ENCODE measurements around the gene ASTN1.

Gene ASTN1

GRCh38 chr1:177010211-177010825 lies 154.2 kb downstream of the ASTN1 start:
- ChIA-PET CTCF (no interaction called here), POLR2A (no interaction called here)
- TF ChIP-seq ELF4 (IDR thresholded peaks at IDR 0.05) (no peak), BHLHE40 (IDR thresholded peaks at IDR 0.05; ENCODE audit: borderline replicate concordance) (no peak), SP1 (IDR thresholded peaks at IDR 0.05) (no peak), TARDBP (IDR thresholded peaks at IDR 0.05) (no peak), SUZ12 (IDR thresholded peaks at IDR 0.05) (no peak), HDGF (IDR thresholded peaks at IDR 0.05; ENCODE audit: borderline replicate concordance) (no peak), NFRKB (IDR thresholded peaks at IDR 0.05) (no peak)
- no peak for DNase-seq (ENCODE audit: extremely low spot score)

GRCh38 chr1:177008653-177009052 lies 155.9 kb downstream of the ASTN1 start:
- ChIA-PET CTCF (no interaction called here), POLR2A (no interaction called here)
- no peak for DNase-seq (ENCODE audit: extremely low spot score)
- TF ChIP-seq FOXK2 (IDR thresholded peaks at IDR 0.05) (no peak), TARDBP (IDR thresholded peaks at IDR 0.05) (no peak)

DNA sequence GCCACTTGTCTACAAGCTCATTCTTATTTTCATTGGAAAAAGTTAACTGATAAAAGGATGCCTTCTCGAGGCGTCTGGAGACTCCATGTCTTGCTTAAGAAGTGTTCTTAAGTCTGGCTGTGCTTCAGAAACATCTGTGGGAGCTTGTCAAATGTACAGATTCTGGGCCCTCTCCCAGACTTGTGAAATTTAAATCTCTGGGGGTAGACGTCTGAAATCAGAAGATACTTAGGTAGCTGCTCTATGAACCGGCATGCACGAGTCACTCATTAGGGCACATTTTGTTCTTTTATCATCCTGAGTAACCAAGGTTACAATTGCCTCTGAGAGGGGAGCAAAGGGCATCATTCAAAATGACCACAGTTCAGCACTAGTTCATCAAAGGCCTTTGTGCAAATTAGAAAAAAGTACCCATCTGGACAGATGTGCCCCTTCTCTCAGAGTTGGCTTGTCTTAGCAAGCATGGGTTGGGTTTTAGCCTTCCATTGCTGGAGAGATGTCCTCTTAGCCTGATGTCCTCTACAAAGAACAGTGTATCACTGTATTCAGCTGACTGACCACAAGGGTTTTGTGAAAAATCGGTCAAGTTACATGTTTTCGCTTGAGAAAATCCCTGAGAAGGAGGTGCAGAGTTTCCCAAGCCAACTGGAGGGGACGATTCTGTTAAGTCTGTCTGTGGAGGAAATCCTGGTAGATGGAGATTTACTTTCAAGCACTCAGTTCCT lies 156.9 kb downstream of the ASTN1 start:
- no peak for DNase-seq (ENCODE audit: extremely low spot score)
- ChIA-PET CTCF (no interaction called here), POLR2A (no interaction called here)
- TF ChIP-seq ZNF384 (IDR thresholded peaks at IDR 0.05) (no peak), NFRKB (IDR thresholded peaks at IDR 0.05) (no peak), ELF4 (IDR thresholded peaks at IDR 0.05) (no peak), SUZ12 (IDR thresholded peaks at IDR 0.05) (no peak)

- ChIA-PET CTCF (no interaction called here), POLR2A (no interaction called here)
- TF ChIP-seq ZNF384 (IDR thresholded peaks at IDR 0.05), result no peak
- TF ChIP-seq HDGF (IDR thresholded peaks at IDR 0.05; ENCODE audit: borderline replicate concordance), result no peak
- no peak for TF ChIP-seq NFRKB (IDR thresholded peaks at IDR 0.05)
- TF ChIP-seq TARDBP (IDR thresholded peaks at IDR 0.05), result no peak
- no peak for TF ChIP-seq FOXA1 (IDR thresholded peaks at IDR 0.05)
- no peak for TF ChIP-seq CTBP1 (IDR thresholded peaks at IDR 0.05; ENCODE audit: borderline replicate concordance)
- TF ChIP-seq, protein P1, sequence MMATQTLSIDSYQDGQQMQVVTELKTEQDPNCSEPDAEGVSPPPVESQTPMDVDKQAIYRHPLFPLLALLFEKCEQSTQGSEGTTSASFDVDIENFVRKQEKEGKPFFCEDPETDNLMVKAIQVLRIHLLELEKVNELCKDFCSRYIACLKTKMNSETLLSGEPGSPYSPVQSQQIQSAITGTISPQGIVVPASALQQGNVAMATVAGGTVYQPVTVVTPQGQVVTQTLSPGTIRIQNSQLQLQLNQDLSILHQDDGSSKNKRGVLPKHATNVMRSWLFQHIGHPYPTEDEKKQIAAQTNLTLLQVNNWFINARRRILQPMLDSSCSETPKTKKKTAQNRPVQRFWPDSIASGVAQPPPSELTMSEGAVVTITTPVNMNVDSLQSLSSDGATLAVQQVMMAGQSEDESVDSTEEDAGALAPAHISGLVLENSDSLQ (IDR thresholded peaks at IDR 0.05), result no peak
- no peak for TF ChIP-seq SUZ12 (IDR thresholded peaks at IDR 0.05)
- TF ChIP-seq FOXK2 (IDR thresholded peaks at IDR 0.05), result no peak
- TF ChIP-seq SP1 (IDR thresholded peaks at IDR 0.05), result no peak
- TF ChIP-seq LEF1 (IDR thresholded peaks at IDR 0.05; ENCODE audit: borderline replicate concordance), result no peak
- TF ChIP-seq L3MBTL2 (conservative IDR thresholded peaks at IDR 0.05), result no peak
- TF ChIP-seq ARNT (IDR thresholded peaks at IDR 0.05), result no peak
- TF ChIP-seq ELF4 (IDR thresholded peaks at IDR 0.05), result no peak
- no peak for TF ChIP-seq BHLHE40 (IDR thresholded peaks at IDR 0.05; ENCODE audit: borderline replicate concordance)
- TF ChIP-seq FOXM1 (IDR thresholded peaks at IDR 0.05; ENCODE audit: borderline replicate concordance), result no peak
- no peak for DNase-seq (ENCODE audit: extremely low spot score)
Measured at GRCh38 chr1:177002891-177003290, 161.6 kb downstream of the ASTN1 start.

DNA sequence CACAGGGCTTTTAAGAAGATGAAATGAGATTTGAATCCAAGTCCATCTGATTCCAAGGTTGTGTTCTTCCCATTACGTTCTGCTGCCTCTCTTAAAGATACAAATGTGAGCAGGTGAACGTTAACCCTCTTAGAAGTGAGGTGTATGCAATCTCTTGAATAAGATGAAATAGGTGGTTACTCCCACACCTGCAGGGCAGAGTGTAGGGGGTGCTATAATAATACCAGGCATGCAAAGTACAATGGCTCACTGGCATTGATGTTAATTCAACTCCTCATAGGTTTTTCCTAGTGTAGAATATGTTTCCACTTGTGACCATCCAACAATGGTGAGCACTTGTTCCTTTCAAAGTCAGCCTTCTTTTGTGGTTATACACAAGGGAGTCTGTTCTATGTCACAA lies 163.0 kb downstream of the ASTN1 start:
- no peak for DNase-seq (ENCODE audit: extremely low spot score)
- POLR2A ChIA-PET, result no interaction called here
- TF ChIP-seq BHLHE40 (IDR thresholded peaks at IDR 0.05; ENCODE audit: borderline replicate concordance) (no peak), CTBP1 (IDR thresholded peaks at IDR 0.05; ENCODE audit: borderline replicate concordance) (no peak), NFRKB (IDR thresholded peaks at IDR 0.05) (no peak), FOXM1 (IDR thresholded peaks at IDR 0.05; ENCODE audit: borderline replicate concordance) (no peak), SUZ12 (IDR thresholded peaks at IDR 0.05) (no peak), ELF4 (IDR thresholded peaks at IDR 0.05) (no peak), SP1 (IDR thresholded peaks at IDR 0.05) (no peak), L3MBTL2 (conservative IDR thresholded peaks at IDR 0.05) (no peak), ARNT (IDR thresholded peaks at IDR 0.05) (no peak), TARDBP (IDR thresholded peaks at IDR 0.05) (no peak), ZNF384 (IDR thresholded peaks at IDR 0.05) (no peak), HDGF (IDR thresholded peaks at IDR 0.05; ENCODE audit: borderline replicate concordance) (no peak), LEF1 (IDR thresholded peaks at IDR 0.05; ENCODE audit: borderline replicate concordance) (no peak), FOXA1 (IDR thresholded peaks at IDR 0.05) (no peak), FOXK2 (IDR thresholded peaks at IDR 0.05) (no peak)
- TF ChIP-seq, protein P1 (IDR thresholded peaks at IDR 0.05), result no peak
- CTCF ChIA-PET, result no interaction called here

- POLR2A ChIA-PET, result no interaction called here
- CTCF ChIA-PET, result interaction anchor here (0.8 kb wide), 1 partner anchor 95 kb away, joined by 3 read pairs; no protein-coding TSS in a partner anchor
- no peak for DNase-seq (ENCODE audit: extremely low spot score)
- TF ChIP-seq, protein P1 (IDR thresholded peaks at IDR 0.05), result no peak
- TF ChIP-seq L3MBTL2 (conservative IDR thresholded peaks at IDR 0.05) (no peak), BHLHE40 (IDR thresholded peaks at IDR 0.05; ENCODE audit: borderline replicate concordance) (no peak), ELF4 (IDR thresholded peaks at IDR 0.05) (no peak), LEF1 (IDR thresholded peaks at IDR 0.05; ENCODE audit: borderline replicate concordance) (no peak), FOXA1 (IDR thresholded peaks at IDR 0.05) (no peak), SP1 (IDR thresholded peaks at IDR 0.05) (no peak), FOXK2 (IDR thresholded peaks at IDR 0.05) (no peak), TARDBP (IDR thresholded peaks at IDR 0.05) (no peak), HDGF (IDR thresholded peaks at IDR 0.05; ENCODE audit: borderline replicate concordance) (no peak), ARNT (IDR thresholded peaks at IDR 0.05) (no peak), ZNF384 (IDR thresholded peaks at IDR 0.05) (no peak), CTBP1 (IDR thresholded peaks at IDR 0.05; ENCODE audit: borderline replicate concordance) (no peak)
Measured at GRCh38 chr1:176998183-176998795, 166.2 kb downstream of the ASTN1 start.

Data from HEK293T (cell line).